RCC 7860 (cell line): ENCODE measurements around the gene TRMT6.

Source experiments
- DNase-seq: peaks from one replicate; pipeline ENCODE4 v3.0.0-alpha.2; 2015; ENCODE audit warnings: low spot score
- FAIRE-seq: peaks from 2 replicates; lab custom pipeline; 2012; peaks lifted over from hg19 to GRCh38; lab: Jason Lieb, UNC

The TRMT6 gene, protein sequence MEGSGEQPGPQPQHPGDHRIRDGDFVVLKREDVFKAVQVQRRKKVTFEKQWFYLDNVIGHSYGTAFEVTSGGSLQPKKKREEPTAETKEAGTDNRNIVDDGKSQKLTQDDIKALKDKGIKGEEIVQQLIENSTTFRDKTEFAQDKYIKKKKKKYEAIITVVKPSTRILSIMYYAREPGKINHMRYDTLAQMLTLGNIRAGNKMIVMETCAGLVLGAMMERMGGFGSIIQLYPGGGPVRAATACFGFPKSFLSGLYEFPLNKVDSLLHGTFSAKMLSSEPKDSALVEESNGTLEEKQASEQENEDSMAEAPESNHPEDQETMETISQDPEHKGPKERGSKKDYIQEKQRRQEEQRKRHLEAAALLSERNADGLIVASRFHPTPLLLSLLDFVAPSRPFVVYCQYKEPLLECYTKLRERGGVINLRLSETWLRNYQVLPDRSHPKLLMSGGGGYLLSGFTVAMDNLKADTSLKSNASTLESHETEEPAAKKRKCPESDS

DNA sequence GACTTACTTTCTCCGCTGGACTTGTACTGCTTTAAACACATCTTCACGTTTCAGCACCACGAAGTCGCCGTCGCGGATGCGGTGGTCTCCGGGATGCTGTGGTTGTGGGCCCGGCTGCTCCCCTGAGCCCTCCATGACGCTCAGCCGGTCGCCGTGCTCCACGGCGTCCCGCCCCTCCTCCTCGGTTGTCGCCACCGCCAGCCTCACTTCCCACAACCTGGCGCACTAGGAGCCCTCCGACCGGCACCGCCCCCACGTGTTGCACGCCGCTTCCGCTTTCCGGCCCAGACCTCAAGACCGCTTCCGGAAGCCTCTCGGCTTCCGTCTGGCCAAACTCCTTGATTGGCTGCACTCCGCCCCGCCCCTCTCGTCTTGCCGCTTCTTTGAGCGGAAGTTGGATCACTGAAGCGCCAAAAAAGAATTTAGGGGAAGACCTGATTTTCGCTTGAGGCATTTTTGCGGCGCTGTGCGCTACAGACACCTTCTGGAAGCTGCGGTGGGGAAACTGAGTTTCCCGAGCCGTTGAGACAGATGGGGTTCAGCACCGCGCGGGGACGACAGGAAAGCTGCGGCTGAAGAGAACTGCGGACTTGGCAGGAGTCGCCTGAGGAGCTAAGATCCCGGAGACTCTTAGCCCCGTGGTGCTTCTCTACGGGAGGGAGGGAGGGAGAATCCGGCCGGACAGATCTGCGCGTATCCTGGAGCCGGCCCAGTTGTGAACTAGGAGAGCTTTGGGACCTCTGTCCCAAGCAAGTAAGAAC is at the start of gene TRMT6, which contains the start of gene MCM8:
TRMT6 (minus strand) TSS at position 263 of the 761 bp plus-strand sequence; CDS start at position 135, 128 bp downstream.
MCM8 (plus strand) TSS at position 382 of the 761 bp plus-strand sequence. CDS start 1,364 bp downstream, outside the sequence.
- FAIRE-seq (peak; percentile 77), DNase-seq (peak; percentile 89)

DNA sequence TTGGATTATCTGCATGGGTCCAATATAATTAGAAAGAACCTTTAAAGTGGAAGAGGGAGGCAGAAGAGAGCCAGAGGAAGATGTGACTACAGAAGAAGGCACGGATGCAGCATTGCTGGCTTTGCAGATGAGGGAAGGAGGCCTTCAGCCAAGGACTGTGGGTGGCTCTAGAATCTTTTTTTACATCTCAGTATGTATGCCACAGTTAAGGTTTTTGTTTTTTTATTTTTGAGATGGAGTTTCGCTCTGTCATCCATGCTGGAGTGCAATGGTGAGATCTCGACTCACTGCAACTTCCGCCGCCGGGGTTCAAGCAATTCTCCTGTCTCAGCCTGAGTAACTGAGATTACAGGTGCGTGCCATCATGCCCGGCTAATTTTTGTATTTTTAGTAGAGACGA is 49.5 kb upstream of the TRMT6 start:
- FAIRE-seq (no peak), DNase-seq (no peak)

GRCh38 chr20:5996765-5997164 is 46.4 kb upstream of the TRMT6 start:
- no peak for FAIRE-seq

GRCh38 chr20:5991623-5992441 is 41.5 kb upstream of the TRMT6 start:
- FAIRE-seq (peak; percentile 94), DNase-seq (peak; percentile 76)

More at GRCh38 chr20:5996765-5997164, 46.4 kb upstream of the TRMT6 start:
- DNase-seq = no peak

- DNase-seq = no peak
- no peak for FAIRE-seq
Measured at GRCh38 chr20:5990946-5991345, 40.6 kb upstream of the TRMT6 start.

DNA sequence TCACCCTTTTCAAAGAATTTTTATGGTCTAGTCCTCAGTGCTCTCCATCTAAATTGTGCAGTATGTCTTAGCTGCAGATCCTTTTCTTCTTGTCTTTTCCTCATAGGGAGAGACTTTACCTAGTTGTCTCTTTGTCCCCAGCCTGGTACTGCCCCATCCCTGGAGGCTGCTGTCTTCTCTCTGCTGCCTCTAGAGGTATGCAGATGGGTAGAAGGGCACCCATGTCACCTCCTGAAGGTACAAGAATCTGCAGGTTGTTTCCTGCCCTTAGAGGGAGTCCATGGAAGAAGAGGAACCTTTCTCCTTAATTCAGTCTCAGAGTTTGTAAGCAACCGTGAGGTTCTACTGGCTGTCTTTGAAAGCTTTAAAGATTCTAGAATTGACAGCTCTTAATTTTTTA is 39.2 kb upstream of the TRMT6 start:
- no peak for DNase-seq
- FAIRE-seq = no peak

GRCh38 chr20:5987383-5987782 is 37.0 kb upstream of the TRMT6 start:
- DNase-seq = no peak
- FAIRE-seq = no peak

GRCh38 chr20:5980720-5981538 is 30.6 kb upstream of the TRMT6 start:
- DNase-seq (no peak), FAIRE-seq (no peak)

DNA sequence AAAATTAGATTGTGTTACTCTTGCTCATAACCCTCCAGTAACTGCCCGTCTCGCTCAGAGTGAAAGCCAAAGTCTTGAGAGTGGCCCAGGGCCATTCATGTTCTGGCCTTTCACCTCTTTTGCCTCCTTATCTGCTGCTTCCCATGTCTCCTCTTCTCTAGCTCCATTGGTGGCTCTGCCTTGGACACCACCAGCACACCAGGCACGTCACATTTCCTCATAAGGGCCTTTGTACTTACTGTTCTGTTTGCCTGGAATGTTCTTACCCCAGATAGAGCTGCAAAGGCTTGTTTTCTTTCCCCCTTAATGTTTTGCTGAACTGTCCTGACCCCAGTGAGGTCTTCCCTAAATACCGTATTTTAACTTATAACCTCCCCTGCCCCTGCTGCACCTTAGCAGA is 29.5 kb upstream of the TRMT6 start:
- FAIRE-seq = no peak

DNA sequence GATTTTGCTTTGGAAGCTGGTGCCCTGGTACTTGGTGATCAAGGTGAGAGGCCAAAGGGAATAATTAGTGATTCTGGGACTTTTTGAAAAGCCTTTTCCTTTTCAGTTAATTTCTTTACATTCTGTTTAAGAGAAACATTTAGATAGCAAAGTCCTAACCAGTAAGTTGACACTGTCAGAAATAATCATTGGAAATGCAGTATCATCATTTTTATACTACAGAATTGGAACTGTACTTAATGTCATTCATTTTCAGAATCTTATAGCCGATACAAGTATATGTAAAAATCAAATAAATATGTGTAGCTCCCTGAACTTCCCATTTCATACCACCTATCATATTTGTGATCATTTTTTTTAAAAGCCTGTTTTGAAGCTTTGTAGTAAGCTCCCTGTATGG is 27.6 kb upstream of the TRMT6 start:
- DNase-seq (no peak), FAIRE-seq (no peak)

More for the DNA sequence above, 29.5 kb upstream of the TRMT6 start:
- DNase-seq = no peak

- no peak for FAIRE-seq
- no peak for DNase-seq
Measured at GRCh38 chr20:5977223-5977622, 26.9 kb upstream of the TRMT6 start.

DNA sequence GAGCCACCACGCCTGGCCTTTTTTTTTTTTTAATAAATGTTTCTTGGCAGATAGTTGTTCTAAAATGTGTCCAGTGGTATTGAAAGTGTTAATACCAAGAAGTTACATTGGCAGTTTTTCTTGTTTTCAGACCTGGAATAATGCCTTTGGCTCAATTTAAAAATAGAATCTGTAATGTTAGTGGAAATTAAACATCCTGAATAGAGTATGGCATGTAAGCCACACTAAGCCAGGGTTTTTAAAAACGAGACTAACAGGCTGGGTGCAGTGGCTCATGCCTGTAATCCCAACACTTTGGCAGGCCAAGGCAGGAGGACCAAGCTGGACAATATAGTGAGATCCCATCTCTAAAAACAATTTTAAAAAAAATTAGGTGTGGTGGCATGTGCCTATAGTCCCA is 25.4 kb upstream of the TRMT6 start:
- no peak for DNase-seq
- no peak for FAIRE-seq

DNA sequence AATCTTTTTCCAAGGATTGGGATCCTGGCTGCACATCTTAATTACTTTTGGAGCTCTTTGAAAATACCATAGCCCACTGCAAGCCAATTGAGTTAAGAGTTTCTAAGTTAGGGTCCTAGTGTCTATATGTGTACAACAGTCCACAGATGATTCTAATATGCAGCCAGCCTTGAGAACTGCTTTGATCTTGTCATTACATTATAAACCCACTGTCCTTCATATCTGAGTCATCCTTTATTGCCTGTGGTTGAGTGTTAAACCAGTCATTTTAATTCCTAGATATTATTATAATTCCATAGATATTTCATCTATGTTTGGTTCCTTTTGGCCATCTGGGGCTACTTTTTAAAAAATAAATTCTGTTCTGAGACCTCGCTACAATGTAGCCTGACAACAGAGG is 24.2 kb upstream of the TRMT6 start:
- FAIRE-seq (no peak), DNase-seq (peak; percentile 7)

- no peak for DNase-seq
- FAIRE-seq = no peak
Measured at GRCh38 chr20:5973971-5974370, 23.6 kb upstream of the TRMT6 start.

DNA sequence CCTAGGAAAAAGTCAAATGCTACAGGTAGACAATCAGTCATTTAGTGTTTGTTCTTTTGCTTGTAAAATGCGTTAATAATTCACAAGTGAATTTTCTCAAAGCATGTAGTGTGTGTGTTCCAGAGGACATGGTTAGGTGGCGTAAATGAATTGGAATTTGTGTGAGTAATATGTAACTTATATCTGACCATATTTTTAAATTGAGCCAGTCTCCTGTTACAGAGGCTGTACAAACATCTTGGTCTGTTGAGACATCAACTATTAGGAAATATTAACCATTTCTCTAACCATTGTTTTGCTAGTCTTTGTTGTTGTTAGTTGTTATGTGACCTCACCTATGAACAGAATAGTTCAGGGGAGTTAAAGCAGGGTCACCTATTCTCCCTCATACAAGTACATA is 22.8 kb upstream of the TRMT6 start:
- DNase-seq = peak; percentile 93
- peak; percentile 98 for FAIRE-seq

DNA sequence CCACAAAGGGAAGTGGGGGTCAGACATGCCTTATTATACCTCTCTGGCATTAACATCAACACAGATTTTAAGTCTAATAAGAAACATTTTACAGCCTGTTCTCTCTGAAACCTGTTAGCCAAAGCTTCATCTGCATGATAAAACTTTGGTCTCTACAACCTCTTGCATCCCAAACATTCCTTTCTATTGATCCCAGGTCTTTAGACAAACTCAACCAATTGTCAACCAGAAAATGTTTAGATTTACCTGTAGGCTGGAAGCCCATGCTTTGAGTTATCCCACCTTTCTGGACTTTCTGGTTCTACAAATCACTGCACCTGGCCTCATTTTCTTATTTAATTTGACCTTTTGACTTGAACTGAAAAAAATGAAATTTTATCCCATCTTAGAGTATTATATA is 20.9 kb upstream of the TRMT6 start:
- no peak for FAIRE-seq
- no peak for DNase-seq

DNA sequence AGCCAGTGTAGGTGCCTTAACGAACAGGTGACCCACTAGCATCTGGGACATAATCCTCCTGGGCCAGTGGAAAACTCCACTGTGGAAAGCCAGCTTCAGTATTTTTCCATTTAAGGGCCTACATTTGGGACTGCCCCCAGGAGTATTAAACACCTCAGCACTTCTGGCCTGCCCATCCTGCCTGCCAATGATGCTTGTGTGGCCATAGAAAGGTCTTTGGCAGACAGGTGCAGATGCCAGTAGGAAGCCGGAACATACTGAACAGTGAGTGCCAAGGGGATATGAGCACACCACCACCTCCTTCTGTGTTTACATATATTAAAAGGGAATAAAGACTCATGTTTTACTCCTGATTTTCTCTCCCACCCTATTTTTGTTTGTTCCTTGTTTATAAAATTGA is 20.0 kb upstream of the TRMT6 start:
- FAIRE-seq = no peak

DNA sequence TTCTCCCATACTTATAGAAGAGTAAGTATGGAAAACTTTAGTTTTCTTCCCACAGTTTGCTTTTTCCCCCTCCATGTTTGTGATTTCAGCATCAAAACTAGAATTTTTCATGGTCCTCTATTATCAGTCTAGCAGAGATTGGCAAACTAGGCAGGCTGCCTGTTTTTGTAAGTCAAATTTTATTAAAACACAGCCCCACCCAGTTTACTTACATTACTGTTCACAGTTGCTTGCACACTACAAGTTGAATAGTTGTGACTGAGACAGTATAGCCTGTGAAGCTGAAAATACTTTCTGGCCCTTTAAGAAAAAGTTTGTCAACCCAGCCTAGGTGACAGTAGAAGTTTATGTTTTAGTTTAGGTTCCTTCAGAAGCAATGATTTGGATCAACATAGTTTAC is 19.6 kb upstream of the TRMT6 start:
- DNase-seq = no peak
- no peak for FAIRE-seq

More for the DNA sequence above, 20.0 kb upstream of the TRMT6 start:
- no peak for DNase-seq

GRCh38 chr20:5969348-5969935 is 19.1 kb upstream of the TRMT6 start:
- FAIRE-seq (no peak), DNase-seq (no peak)

DNA sequence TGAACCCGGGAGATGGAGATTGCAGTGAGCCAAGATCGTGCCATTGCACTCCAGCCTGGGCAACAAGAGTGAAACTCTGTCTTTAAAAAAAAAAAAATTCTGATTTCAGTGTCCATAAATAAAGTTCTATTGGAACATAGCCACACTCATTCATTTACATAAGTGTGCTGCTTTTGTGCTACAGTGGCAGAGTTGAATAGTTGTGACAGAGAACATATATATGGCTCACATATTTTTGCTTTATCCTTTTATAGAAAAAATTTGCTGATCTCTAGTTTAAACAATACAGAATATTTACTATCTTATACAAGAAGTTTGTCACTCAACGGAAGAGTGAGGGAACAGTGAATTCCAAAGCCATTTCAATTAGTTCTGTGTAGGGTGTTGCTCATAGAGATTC is 18.1 kb upstream of the TRMT6 start:
- DNase-seq (no peak), FAIRE-seq (no peak)
